SJSA1 (cell line): ENCODE data around the gene LAMB3. TPM values are rescaled to one million over a fixed set of nuclear protein-coding genes. Genes with fewer than 3 reads are reported as not detected.

Experiments
- DNase-seq, 2 experiments: peaks; one replicate each; pipeline ENCODE4 v3.0.0-alpha.2; 2015 to 2020; ENCODE audit warnings: low spot score in 2 of 2, low read depth in 1 of 2
- H3K27ac ChIP-seq: fragments of 250-450 bp; sonication (Bioruptor Pico); 2 replicates; pipeline ENCODE4 v1.5.1; 2020; ENCODE audit warnings: mild to moderate bottlenecking, moderate library complexity
- H3K27me3 ChIP-seq: fragments of 250-450 bp; sonication (Bioruptor Pico); replicated peaks from 2 replicates; pipeline ENCODE4 v1.5.1; 2020; ENCODE audit warnings: mild to moderate bottlenecking, moderate library complexity
- H3K36me3 ChIP-seq: fragments of 250-450 bp; sonication (Bioruptor Pico); 2 replicates; pipeline ENCODE4 v1.5.1; 2020; ENCODE audit warnings: mild to moderate bottlenecking
- H3K4me1 ChIP-seq: fragments of 250-450 bp; sonication (Bioruptor Pico); replicated peaks from 2 replicates; pipeline ENCODE4 v1.6.1; 2021; ENCODE audit warnings: mild to moderate bottlenecking
- H3K4me3 ChIP-seq: fragments of 250-450 bp; sonication (Bioruptor Pico); 2 replicates; pipeline ENCODE4 v1.5.1; 2020; ENCODE audit warnings: mild to moderate bottlenecking
- H3K9me3 ChIP-seq: fragments of 250-450 bp; sonication (Bioruptor Pico); replicated peaks from 2 replicates; pipeline ENCODE4 v1.5.1; 2020; ENCODE audit warnings: mild to moderate bottlenecking
- total RNA-seq: library from RNA; depleted of rRNA; stranded (reverse); fragments of >200 nt; shearing (Covaris generic); gene quantifications from 2 replicates; pipeline ENCODE4 v1.2.3, GENCODE V29; 2014

Gene LAMB3
- total RNA-seq, 1 experiment from 2014 or later, result 4.1 TPM

GRCh38 chr1:209653915-209654351 is 1.7 kb upstream of the LAMB3 start:
- H3K27me3 ChIP-seq, result no peaks in the 10 kb centered on the region
- H3K36me3 ChIP-seq, result no peaks in the 10 kb centered on the region
- no peak overlapping the region for H3K4me3 ChIP-seq
- no peaks in the 10 kb centered on the region for H3K9me3 ChIP-seq
- H3K27ac ChIP-seq, result no peak overlapping the region
- no peak for DNase-seq
- H3K4me1 ChIP-seq, result peaks cover 59% of the 10 kb centered on the region

DNA sequence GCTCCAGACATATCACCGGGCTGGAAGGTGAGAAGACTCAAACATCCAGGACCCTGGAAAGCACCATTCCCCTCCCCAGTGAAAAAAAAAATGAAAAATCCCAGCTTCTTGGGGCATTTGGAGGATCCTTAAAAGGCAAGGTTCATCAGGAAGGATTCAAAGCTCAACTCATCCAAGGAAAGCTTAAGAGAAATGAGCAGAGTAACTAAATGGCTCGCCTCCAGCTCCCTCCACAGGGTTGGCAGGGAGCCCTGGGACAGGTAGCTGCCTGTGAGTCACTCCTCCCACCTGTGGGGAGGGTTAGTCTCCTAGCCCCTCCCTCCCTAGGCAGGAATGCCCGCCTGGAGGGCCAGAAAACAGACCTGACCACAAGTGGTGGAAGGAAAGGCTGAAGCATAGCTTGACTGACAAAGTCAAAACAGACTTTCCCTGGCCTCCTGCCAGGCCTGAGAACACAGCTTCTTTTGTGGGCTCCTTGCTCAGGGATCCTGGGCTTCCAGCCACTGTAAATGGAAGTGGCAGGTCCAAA is 712 bp upstream of the LAMB3 start:
- peak; percentile 44 to 63 for DNase-seq
- H3K27me3 ChIP-seq, result no peaks in the 10 kb centered on the region
- no peaks in the 10 kb centered on the region for H3K36me3 ChIP-seq
- no peaks in the 10 kb centered on the region for H3K9me3 ChIP-seq
- no peak overlapping the region for H3K27ac ChIP-seq
- H3K4me3 ChIP-seq, result no peak overlapping the region
- H3K4me1 ChIP-seq, result peaks cover 68% of the 10 kb centered on the region

- peak; percentile 81 to 85 for DNase-seq
- Histone ChIP-seq H3K27ac (peak overlapping the region; percentile 66), H3K4me3 (no peak overlapping the region), H3K9me3 (0 out of 2 replicates have a peak, but pooled peaks cover 3% of the 10 kb centered on the region), H3K4me1 (peaks cover 65% of the 10 kb centered on the region), H3K36me3 (no peaks in the 10 kb centered on the region), H3K27me3 (no peaks in the 10 kb centered on the region)
Measured at GRCh38 chr1:209651138-209651587, 1.1 kb downstream of the LAMB3 start.

GRCh38 chr1:209650454-209650853 is 1.8 kb downstream of the LAMB3 start:
- no peak overlapping the region for H3K4me3 ChIP-seq
- no peaks in the 10 kb centered on the region for H3K36me3 ChIP-seq
- DNase-seq, result no peak
- H3K4me1 ChIP-seq, result peaks cover 60% of the 10 kb centered on the region
- H3K27me3 ChIP-seq, result no peaks in the 10 kb centered on the region
- H3K9me3 ChIP-seq, result 0 out of 2 replicates have a peak, but pooled peaks cover 3% of the 10 kb centered on the region
- peak overlapping the region; percentile 66; the same call in 1 of the 2 replicates for H3K27ac ChIP-seq

GRCh38 chr1:209648931-209649776 is 3.1 kb downstream of the LAMB3 start:
- Histone ChIP-seq H3K27me3 (no peaks in the 10 kb centered on the region), H3K27ac (peak overlapping the region; percentile 49), H3K4me1 (peaks cover 60% of the 10 kb centered on the region), H3K4me3 (no peak overlapping the region), H3K36me3 (no peaks in the 10 kb centered on the region), H3K9me3 (0 out of 2 replicates have a peak, but pooled peaks cover 3% of the 10 kb centered on the region)
- DNase-seq, result peak in 1 of 2 experiments; percentile 79

GRCh38 chr1:209648346-209648745 is 3.9 kb downstream of the LAMB3 start:
- H3K4me3 ChIP-seq, result no peak overlapping the region
- 0 out of 2 replicates have a peak, but pooled peaks cover 3% of the 10 kb centered on the region for H3K9me3 ChIP-seq
- H3K27me3 ChIP-seq, result no peaks in the 10 kb centered on the region
- no peaks in the 10 kb centered on the region for H3K36me3 ChIP-seq
- no peak for DNase-seq
- no peak overlapping the region; the same call in 1 of the 2 replicates for H3K27ac ChIP-seq
- peaks cover 57% of the 10 kb centered on the region for H3K4me1 ChIP-seq

GRCh38 chr1:209647156-209647555 is 5.1 kb downstream of the LAMB3 start:
- H3K4me3 ChIP-seq, result no peak overlapping the region
- peaks cover 49% of the 10 kb centered on the region for H3K4me1 ChIP-seq
- H3K36me3 ChIP-seq, result no peaks in the 10 kb centered on the region
- peak overlapping the region; percentile 76 for H3K27ac ChIP-seq
- no peak for DNase-seq
- H3K27me3 ChIP-seq, result no peaks in the 10 kb centered on the region
- H3K9me3 ChIP-seq, result 0 out of 2 replicates have a peak, but pooled peaks cover 3% of the 10 kb centered on the region

- Histone ChIP-seq H3K27me3 (no peaks in the 10 kb centered on the region), H3K4me3 (no peak overlapping the region), H3K27ac (peak overlapping the region; percentile 76), H3K4me1 (peaks cover 49% of the 10 kb centered on the region), H3K36me3 (no peaks in the 10 kb centered on the region), H3K9me3 (0 out of 2 replicates have a peak, but pooled peaks cover 3% of the 10 kb centered on the region)
- DNase-seq, result peak; percentile 39 to 61
Measured at GRCh38 chr1:209646558-209646957, 5.7 kb downstream of the LAMB3 start.

DNA sequence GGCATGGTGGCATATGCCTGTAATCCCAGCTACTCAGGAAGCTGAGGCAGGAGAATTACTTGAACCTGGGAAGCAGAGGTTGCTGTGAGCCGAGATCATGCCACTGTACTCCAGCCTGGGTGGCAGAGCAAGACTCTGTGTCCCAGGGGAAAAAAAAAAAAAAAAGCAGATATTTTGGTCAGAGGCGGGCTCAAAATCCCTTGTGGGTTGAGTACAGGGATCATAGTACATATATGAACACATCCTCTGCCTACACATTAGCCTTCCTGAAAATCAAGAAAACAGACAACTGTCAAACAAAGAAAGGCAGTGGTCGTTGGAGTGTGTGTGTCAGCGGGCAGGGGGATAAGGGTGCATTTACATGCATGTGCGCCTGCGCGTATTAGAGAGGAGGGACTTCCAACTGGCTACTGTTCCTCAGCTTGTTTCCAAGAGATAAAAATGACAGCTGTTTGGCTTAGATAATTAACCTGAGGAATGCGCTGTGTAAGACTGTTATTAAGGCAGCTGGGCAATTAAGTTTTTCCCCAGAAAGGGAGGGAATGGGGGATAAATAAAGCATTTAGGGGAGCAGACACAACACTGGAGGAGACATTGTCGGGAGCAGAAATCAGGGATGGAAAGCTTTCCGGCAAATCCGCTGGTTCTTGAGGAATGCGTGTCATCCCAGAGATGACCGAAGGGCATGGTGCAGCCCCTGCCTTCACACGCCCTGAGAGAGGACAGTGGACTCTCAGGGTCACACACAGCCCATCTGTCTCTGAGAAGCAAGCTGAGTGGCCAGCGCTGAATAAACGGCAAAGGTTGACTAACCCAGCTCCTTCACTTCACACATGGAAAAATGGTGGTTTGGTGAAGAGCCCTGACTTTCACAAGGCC is 6.4 kb downstream of the LAMB3 start:
- no peak for DNase-seq
- Histone ChIP-seq H3K27me3 (no peaks in the 10 kb centered on the region), H3K9me3 (0 out of 2 replicates have a peak, but pooled peaks cover 3% of the 10 kb centered on the region), H3K36me3 (no peaks in the 10 kb centered on the region), H3K4me1 (peaks cover 42% of the 10 kb centered on the region), H3K4me3 (no peak overlapping the region), H3K27ac (no peak overlapping the region)

GRCh38 chr1:209643285-209644020 is 8.8 kb downstream of the LAMB3 start:
- H3K27me3 ChIP-seq, result no peaks in the 10 kb centered on the region
- peaks cover 18% of the 10 kb centered on the region for H3K4me1 ChIP-seq
- H3K9me3 ChIP-seq, result 0 out of 2 replicates have a peak, but pooled peaks cover 3% of the 10 kb centered on the region
- no peak overlapping the region for H3K27ac ChIP-seq
- no peaks in the 10 kb centered on the region for H3K36me3 ChIP-seq
- no peak overlapping the region for H3K4me3 ChIP-seq
- DNase-seq, result no peak

DNA sequence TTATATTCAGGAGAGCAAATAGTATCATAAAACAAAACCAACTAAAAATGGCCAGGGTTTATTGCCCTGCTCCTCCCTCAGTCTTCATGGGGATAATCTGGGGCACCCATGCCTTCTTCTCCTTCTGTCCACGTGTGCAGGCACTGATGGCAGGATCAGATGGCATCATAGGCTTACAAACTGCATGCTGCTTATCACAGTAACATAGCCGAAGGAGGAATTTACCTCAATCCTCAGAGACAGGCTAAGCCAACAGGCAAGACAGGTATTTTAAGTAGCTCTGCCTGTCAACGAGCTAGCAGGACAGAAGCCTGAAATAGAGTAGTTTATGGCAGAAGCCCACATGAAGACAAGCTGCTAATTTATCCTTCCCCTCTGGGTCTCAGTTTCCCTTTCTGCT is 9.4 kb downstream of the LAMB3 start:
- Histone ChIP-seq H3K4me1 (peaks cover 14% of the 10 kb centered on the region), H3K36me3 (no peaks in the 10 kb centered on the region), H3K4me3 (no peak overlapping the region), H3K9me3 (0 out of 2 replicates have a peak, but pooled peaks cover 3% of the 10 kb centered on the region), H3K27me3 (no peaks in the 10 kb centered on the region), H3K27ac (no peak overlapping the region)
- no peak for DNase-seq

DNA sequence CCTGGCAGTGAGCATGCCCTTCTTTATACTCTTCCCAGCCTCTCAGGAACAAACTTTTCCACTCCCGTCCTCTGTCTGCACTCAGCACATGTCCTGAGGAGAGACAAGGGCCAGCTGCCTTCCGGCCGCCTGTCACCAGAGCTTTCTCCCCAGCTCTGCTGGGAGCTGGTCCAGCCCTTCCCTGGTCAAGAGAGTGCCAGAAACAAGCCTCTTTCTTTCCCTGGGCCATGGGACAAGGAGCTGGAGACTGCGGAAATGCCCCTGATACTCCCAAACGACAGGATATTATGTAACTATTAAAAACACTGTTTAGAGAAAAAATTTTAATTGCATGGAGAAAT is 10.4 kb downstream of the LAMB3 start:
- DNase-seq, result no peak
- H3K27me3 ChIP-seq, result no peaks in the 10 kb centered on the region

GRCh38 chr1:209635850-209636249 is 16.4 kb downstream of the LAMB3 start:
- no peaks in the 10 kb centered on the region for H3K4me1 ChIP-seq
- H3K9me3 ChIP-seq, result no peaks in the 10 kb centered on the region
- no peak for DNase-seq
- no peak overlapping the region for H3K27ac ChIP-seq
- no peak overlapping the region for H3K4me3 ChIP-seq
- no peaks in the 10 kb centered on the region for H3K27me3 ChIP-seq
- H3K36me3 ChIP-seq, result no peaks in the 10 kb centered on the region; the same call in 1 of the 2 replicates

More for the DNA sequence above, 10.4 kb downstream of the LAMB3 start:
- Histone ChIP-seq H3K36me3 (no peaks in the 10 kb centered on the region), H3K27ac (no peak overlapping the region), H3K9me3 (0 out of 2 replicates have a peak, but pooled peaks cover 2% of the 10 kb centered on the region), H3K4me1 (peaks cover 7% of the 10 kb centered on the region), H3K4me3 (no peak overlapping the region)
